Chondrocyte (in vitro differentiated cells): ENCODE data around the gene DSCAM. TPM values are rescaled to one million over a fixed set of nuclear protein-coding genes. Genes with fewer than 3 reads are reported as not detected.

ENCODE experiments used
- DNase-seq: peaks from one replicate; pipeline ENCODE4 v3.0.0; 2021; ENCODE audit warnings: mixed read lengths, low spot score
- H3K27ac Mint-ChIP-seq: one replicate; pipeline ENCODE4 v1.8.0; 2021; ENCODE audit warnings: mild to moderate bottlenecking, moderate library complexity, mixed read lengths; ENCODE audit not compliant: unreplicated experiment
- H3K27me3 Mint-ChIP-seq: 2 replicates; pipeline ENCODE4 v1.8.0; 2021; ENCODE audit warnings: low read depth, mixed read lengths
- H3K36me3 Mint-ChIP-seq: 2 replicates; pipeline ENCODE4 v1.8.0; 2021; ENCODE audit warnings: low read depth, mixed read lengths
- H3K4me1 Mint-ChIP-seq: 2 replicates; pipeline ENCODE4 v1.8.0; 2021; ENCODE audit warnings: low read depth, mild to moderate bottlenecking, mixed read lengths
- H3K4me3 Mint-ChIP-seq: one replicate; pipeline ENCODE4 v1.8.0; 2021; ENCODE audit warnings: mild to moderate bottlenecking, moderate library complexity, mixed read lengths; ENCODE audit not compliant: unreplicated experiment
- H3K9me3 Mint-ChIP-seq: 2 replicates; pipeline ENCODE4 v1.8.0; 2021; ENCODE audit warnings: low read depth, mixed read lengths
- total RNA-seq: library from RNA; stranded (reverse); gene quantifications from 3 replicates; pipeline ENCODE4 v1.2.1, GENCODE V29; 2021
- TF ChIP-seq, protein P1 (sequence below): fragments of 200-600 bp; sonication (generic); IDR thresholded peaks from 2 replicates; pipeline ENCODE4 v1.5.0; 2021; ENCODE audit warnings: antibody characterized with exemption, mild to moderate bottlenecking, moderate library complexity

The DSCAM gene
- total RNA-seq, 1 donor from 2014 or later = not detected

DNA sequence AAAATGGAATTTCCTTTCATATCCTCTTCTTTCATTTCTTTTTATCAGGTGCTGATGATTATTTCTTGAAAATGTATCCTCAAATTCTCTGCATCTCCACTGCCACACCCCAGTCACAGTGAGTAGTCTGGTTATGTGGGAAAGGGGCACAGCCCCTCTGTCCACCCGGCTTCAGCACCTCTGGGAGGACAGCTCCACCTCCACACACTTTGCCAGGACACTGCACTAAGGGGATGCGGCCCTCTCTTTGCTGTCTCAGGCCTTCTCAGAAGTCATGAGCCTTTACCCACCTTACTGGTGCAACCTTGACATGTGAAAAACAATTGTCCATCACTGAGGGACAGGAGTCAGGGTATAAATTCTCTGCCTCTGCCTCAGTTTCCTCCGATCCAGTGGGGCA, 546.7 kb downstream of the DSCAM start:
- no peaks in the 10 kb centered on the region for H3K4me1 Mint-ChIP-seq
- H3K4me3 Mint-ChIP-seq = no peak overlapping the region
- TF ChIP-seq, protein P1, sequence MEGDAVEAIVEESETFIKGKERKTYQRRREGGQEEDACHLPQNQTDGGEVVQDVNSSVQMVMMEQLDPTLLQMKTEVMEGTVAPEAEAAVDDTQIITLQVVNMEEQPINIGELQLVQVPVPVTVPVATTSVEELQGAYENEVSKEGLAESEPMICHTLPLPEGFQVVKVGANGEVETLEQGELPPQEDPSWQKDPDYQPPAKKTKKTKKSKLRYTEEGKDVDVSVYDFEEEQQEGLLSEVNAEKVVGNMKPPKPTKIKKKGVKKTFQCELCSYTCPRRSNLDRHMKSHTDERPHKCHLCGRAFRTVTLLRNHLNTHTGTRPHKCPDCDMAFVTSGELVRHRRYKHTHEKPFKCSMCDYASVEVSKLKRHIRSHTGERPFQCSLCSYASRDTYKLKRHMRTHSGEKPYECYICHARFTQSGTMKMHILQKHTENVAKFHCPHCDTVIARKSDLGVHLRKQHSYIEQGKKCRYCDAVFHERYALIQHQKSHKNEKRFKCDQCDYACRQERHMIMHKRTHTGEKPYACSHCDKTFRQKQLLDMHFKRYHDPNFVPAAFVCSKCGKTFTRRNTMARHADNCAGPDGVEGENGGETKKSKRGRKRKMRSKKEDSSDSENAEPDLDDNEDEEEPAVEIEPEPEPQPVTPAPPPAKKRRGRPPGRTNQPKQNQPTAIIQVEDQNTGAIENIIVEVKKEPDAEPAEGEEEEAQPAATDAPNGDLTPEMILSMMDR = no peak
- peaks cover 44% of the 10 kb centered on the region for H3K9me3 Mint-ChIP-seq
- no peaks in the 10 kb centered on the region for H3K27me3 Mint-ChIP-seq
- no peak for DNase-seq
- H3K36me3 Mint-ChIP-seq = no peaks in the 10 kb centered on the region
- no peak overlapping the region for H3K27ac Mint-ChIP-seq

GRCh38 chr21:40299451-40299850, 547.5 kb downstream of the DSCAM start:
- H3K4me3 Mint-ChIP-seq = no peak overlapping the region
- no peak overlapping the region for H3K27ac Mint-ChIP-seq
- no peaks in the 10 kb centered on the region for H3K27me3 Mint-ChIP-seq
- no peaks in the 10 kb centered on the region for H3K36me3 Mint-ChIP-seq
- no peak for DNase-seq
- H3K4me1 Mint-ChIP-seq = no peaks in the 10 kb centered on the region
- peaks cover 43% of the 10 kb centered on the region for H3K9me3 Mint-ChIP-seq
- TF ChIP-seq, protein P1 = no peak

GRCh38 chr21:40294345-40294744, 552.6 kb downstream of the DSCAM start:
- peaks cover 28% of the 10 kb centered on the region for H3K9me3 Mint-ChIP-seq
- no peaks in the 10 kb centered on the region for H3K36me3 Mint-ChIP-seq
- DNase-seq = no peak
- H3K27me3 Mint-ChIP-seq = no peaks in the 10 kb centered on the region
- no peak overlapping the region for H3K27ac Mint-ChIP-seq
- H3K4me1 Mint-ChIP-seq = no peaks in the 10 kb centered on the region
- TF ChIP-seq, protein P1 = no peak
- no peak overlapping the region for H3K4me3 Mint-ChIP-seq

- Mint-ChIP-seq H3K9me3 (peaks cover 33% of the 10 kb centered on the region), H3K27me3 (no peaks in the 10 kb centered on the region), H3K36me3 (no peaks in the 10 kb centered on the region), H3K4me3 (no peak overlapping the region), H3K27ac (no peak overlapping the region), H3K4me1 (no peaks in the 10 kb centered on the region)
- no peak for DNase-seq
- TF ChIP-seq, protein P1 = no peak
Measured at GRCh38 chr21:40291560-40291959, 555.4 kb downstream of the DSCAM start.

DNA sequence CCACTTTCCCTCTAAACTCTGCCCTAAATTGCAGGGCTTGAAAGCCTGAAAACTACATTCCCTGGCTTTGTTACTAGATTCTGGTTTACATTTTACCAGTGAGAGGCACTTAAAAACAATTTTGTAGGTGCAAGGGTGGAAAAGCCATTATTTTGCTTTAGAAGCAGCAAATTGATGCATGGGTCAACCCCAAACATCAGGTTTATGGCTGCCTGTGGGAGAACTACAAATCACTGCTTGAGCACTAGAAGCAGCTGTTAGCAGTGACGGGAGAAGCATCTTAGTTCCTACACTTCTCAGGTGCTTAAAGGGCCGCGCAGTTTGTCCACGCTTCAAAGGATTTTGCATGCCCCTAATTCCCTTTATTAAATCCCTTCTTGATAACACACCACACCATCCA, 562.5 kb downstream of the DSCAM start:
- Mint-ChIP-seq H3K27me3 (no peaks in the 10 kb centered on the region), H3K36me3 (no peaks in the 10 kb centered on the region), H3K9me3 (peaks cover 17% of the 10 kb centered on the region), H3K4me1 (no peaks in the 10 kb centered on the region), H3K4me3 (no peak overlapping the region), H3K27ac (no peak overlapping the region)
- TF ChIP-seq, protein P1 = no peak
- DNase-seq = no peak
